HG02970 (cell line): ENCODE data around the gene PRPH.

ENCODE experiments used
- ATAC-seq: cut with Tn5 transposase; IDR thresholded peaks from one replicate; pipeline ENCODE4 v1.9.1; 2021; ENCODE audit warnings: mild to moderate bottlenecking, moderate library complexity, moderate number of reproducible peaks; ENCODE audit not compliant: unreplicated experiment, low FRiP score

PRPH gene

DNA sequence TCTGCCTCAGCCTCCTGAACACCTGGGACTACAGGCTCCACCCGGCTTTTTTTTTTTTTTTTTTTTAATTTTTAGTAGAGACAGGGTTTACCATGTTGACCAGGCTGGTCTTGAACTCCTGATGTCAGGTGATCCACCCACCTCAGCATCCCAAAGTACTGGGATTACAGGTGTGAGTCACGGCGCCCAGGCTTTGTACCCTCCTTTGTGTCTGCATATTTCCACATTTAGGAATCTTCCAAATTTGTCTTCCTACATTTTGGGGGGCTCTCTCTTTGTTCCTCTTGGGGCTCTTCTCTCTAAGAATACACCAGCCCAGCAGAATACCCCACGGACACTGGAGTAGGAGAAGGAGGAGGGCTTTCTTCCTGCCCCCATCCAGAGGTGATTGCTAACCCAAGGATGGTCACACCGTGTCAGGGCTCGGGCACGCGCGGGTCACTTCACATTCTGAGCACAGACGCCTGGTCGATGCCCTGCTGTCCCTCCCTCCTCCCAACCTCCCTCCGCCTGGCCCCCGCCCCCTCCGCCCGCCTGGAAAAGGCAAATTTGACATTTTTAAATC is 49.6 kb downstream of the PRPH start:
- no peak for ATAC-seq

DNA sequence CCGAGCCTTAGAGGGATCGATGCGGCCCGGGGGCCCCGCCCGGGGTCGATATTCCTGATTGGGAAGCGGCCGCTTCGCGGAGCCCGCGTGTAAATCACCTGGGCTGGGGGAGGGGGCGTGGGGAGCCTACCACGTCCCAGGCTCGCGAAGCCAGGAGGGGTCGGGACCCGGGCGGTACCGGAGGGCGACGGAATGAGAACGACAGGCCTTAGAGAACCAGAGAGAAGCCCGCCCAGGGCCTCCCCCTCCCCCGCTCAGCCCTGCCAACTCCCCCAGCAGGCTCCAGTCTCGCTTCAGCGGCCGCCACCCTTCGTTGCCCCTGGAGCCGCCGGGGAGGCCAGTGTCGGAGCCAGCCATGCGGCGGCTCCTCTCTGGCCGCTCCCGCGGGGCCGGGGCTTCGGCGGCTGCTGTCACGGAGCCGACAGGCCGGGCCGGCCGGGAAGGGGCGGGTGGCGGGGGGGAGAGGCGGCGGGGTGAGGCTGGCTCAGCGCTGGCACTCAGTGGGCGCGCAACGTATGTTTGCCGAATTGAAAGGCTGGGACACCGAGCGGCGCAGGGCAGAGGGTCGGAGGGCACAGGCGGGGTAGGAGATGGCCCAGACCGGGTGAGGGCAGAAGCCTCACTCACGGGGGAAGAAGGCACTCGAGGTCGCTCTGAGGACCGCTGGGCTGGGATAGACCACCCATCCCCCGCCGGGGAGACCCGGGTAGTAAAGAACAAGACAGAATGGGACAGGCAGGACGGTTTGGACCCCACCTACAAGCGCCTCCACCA is 50.3 kb downstream of the PRPH start:
- ATAC-seq: no peak

DNA sequence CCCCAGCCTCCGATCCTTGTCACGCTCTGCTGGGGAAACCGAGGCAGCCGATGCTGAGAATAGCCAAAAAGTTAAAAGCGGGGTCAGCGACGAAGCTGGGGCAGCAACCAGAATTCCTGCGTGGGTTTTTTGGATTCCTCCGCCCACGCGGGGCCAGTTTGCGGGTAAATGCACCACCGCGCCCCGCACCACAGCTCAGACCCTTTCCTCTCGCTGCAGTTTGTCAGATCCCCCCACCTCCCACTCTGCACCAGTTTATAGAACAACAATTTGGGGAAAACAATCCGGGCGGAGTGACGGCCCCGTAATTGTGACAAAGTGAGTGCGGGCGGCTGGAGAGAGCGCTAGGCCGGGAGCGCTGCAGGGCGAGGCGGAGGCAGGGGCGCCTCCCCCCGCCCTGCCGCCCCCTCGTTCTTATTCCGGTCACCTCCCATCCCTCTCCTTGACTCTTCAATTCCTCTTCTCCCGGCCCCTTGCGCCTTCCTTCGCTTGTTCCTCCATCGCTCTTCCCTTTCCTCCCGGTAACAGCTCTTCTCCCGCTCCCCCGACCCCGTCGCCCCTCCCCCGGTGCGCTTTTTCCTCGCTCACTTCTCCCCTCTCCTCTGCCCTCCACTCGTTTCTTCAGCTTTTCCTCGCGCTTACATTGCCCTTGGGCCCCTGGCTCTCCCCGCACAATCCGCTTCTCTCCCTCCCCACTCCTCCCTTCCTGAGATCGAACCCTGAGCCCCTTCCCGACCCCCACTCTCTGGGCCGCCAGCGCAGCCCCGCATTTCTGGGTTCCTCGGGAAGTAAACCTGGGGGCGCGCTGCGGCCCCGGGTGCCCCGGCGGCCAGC is 51.1 kb downstream of the PRPH start:
- no peak for ATAC-seq

DNA sequence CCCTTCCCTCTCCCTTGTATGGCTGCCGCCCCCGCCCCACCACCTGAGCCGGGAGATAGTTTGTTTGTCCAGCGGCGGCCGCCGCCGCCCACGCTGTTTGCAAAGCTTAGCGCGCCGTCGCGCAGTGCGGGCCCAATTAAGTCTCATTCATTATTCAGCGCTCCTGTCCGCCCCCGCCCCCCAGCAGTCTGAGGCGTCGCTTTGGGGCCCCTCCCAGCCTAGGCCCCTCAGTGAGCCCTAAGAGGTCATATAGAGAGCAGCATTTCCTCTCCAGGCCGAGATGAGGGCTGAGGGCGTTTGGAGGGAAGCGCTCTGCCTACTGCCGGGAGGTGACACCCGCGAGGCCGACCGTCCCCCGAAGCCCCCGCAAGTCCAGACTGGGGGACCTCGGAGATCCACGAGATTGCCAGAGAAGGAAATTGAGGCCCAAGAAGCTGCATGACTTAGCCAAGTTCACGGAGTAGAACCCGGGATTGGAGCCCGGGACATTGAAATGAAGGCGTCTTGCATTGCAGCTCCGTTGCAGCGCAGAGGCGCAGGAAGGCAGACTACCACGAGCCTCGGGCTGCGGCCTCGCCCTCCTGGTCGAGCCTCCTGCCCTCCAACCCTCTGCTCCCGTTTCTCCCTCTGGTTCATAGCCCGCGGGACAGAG is 51.8 kb downstream of the PRPH start, which contains the start of gene DNAJC22:
DNAJC22 (plus strand) TSS at position 230 of the 652 bp plus-strand sequence. CDS start 1,985 bp downstream, outside the sequence.
- no peak for ATAC-seq

DNA sequence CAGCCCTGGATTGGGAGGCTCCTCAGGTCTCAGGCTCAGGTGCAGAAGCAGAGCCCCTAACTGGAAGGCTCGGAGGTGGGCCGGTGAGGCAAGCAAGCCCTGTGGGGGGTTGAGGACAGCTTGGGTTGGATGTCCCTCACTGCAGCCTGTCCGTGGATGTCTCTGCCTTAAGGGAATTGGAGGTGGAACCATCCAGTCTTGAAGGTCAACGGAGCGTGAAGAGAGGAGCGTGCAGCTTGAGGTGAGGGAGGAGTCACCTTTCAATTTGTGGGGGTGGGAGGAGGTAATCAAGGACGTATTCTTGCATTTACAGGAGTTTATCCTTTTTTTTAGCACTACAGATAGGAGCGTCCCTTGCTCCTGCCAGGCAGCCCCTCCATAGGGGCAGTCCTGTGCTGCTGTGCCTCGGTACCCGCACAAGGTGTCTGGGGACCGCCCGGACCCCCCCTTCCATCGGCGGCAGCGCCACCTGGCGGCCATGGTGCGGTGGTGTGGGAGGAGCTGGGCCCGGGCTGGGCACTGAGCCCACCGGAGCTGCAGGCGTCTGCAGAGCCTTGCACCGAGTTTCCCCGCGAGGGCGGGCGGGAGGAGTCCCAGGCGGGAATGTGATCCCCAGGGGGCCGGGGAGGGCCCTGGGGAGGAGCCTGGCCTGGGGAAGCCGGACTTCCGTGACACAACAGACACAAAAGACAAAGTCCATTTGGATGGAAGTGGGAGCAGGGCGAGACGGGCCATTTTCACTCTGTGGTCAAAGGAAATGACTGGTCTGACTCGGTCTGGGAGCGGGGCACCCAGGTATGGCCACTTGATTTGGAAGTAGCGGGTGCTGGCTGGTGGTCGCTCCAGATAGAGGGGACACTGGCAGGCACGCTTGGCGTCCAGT is 52.6 kb downstream of the PRPH start:
- ATAC-seq: no peak
